Upper lobe of left lung (tissue), 6 donors: ENCODE measurements around the gene ACTR1B. TPM values are rescaled to one million over a fixed set of nuclear protein-coding genes. Genes with fewer than 3 reads are reported as not detected.

Experiments used
- ATAC-seq, 2 donors: fragments of 200-7000 bp; cut with Tn5 transposase; one replicate each; pipeline ENCODE4 v1.9.1; 2022; ENCODE audit warnings: mild to moderate bottlenecking in 2 of 2, moderate library complexity in 2 of 2; ENCODE audit not compliant: low FRiP score in 2 of 2
- DNase-seq, 2 donors: peaks; one replicate each; pipeline ENCODE4 v3.0.0-alpha.2; 2019 to 2020
- H3K27ac ChIP-seq, 4 donors: fragments of 200-600 bp; sonication (generic); one replicate each; pipeline ENCODE4 v1.5.1; 2016 to 2019
- H3K27me3 ChIP-seq, 4 donors: fragments of 200-600 bp; sonication (generic); one replicate each; pipeline ENCODE4 v1.5.1; 2017 to 2019
- H3K36me3 ChIP-seq, 4 donors: fragments of 200-600 bp; sonication (generic); one replicate each; pipeline ENCODE4 v1.5.1; 2016 to 2019
- H3K4me1 ChIP-seq, 4 donors: fragments of 200-600 bp; sonication (generic); one replicate each; pipeline ENCODE4 v1.5.1; 2018 to 2019
- H3K4me3 ChIP-seq, 4 donors: fragments of 200-600 bp; sonication (generic); one replicate each; pipeline ENCODE4 v1.5.1; 2017 to 2019; ENCODE audit warnings: mild to moderate bottlenecking in 2 of 4, moderate library complexity in 1 of 4
- H3K9me3 ChIP-seq, 4 donors: fragments of 200-600 bp; sonication (generic); one replicate each; pipeline ENCODE4 v1.5.1; 2018 to 2019
- EP300 ChIP-seq, 4 donors: sonication (generic); formaldehyde crosslinking; IDR thresholded peaks; one replicate each; pipeline ENCODE4 v1.5.1; 2017; ENCODE audit warnings: antibody characterized with exemption in 4 of 4, control low read depth in 2 of 4
- POLR2A ChIP-seq, 4 donors: fragments of 450-650 bp; IDR thresholded peaks; one replicate each; pipeline ENCODE4 v1.5.1; 2016 to 2017; ENCODE audit warnings: antibody characterized with exemption in 4 of 4, mild to moderate bottlenecking in 2 of 4
- POLR2AphosphoS5 ChIP-seq, 2 donors: sonication (generic); formaldehyde crosslinking; IDR thresholded peaks; one replicate each; pipeline ENCODE4 v1.5.1; 2017; ENCODE audit warnings: antibody characterized with exemption in 2 of 2
- WGBS, 2 donors: methylation state at CpG; one replicate each; pipeline ENCODE4 v1.1.5; 2017 to 2018; 5-methylcytosine and 5-hydroxymethylcytosine counted together
- total RNA-seq, 6 donors: library from RNA; depleted of rRNA in 4 of 6; stranded (reverse); fragments of >200 nt in 4 of 6; gene quantifications; one replicate each; pipeline versions ENCODE4 v1.1.0 to v1.2.1, GENCODE V29; 2016 to 2021
- TF ChIP-seq, protein P1 (sequence below), 6 experiments: fragments of 450-650 bp in 4 of 6; fragments of 200-600 bp in 2 of 6; sonication (generic) in 2 of 6; IDR thresholded peaks; one replicate each; pipeline ENCODE4 v1.5.1; 2016 to 2019; ENCODE audit warnings: antibody characterized with exemption in 6 of 6
- donor health status: DM: no; HTN: no; CAD: no; lungs with moderate emphysema.
- donor health status: DM: no; HTN: yes; CAD: no; lungs with severe emphysema.

Gene ACTR1B
- total RNA-seq, 6 donors from 2014 or later, result 63.9 to 83.0 (median 69.9) TPM

DNA sequence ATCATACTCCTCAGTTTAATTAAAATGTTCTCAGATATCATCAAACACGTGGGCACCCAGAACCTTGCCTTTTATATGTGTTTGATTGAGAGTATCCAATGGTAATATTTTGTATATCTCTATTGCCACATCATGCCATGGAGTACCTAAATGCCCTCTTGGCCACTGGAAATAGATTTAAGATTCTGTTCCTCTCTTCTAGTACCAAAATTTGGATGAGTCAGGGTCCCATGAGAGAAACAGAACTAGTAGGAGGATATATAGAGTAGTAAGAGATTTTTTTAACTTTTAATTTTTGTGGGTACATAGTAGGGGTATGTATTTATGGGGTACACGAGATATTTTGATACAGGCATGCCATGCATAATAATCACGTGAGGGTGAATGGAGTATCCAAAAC lies 39.9 kb upstream of the ACTR1B start:
- no peaks in the 10 kb centered on the region for H3K27me3 ChIP-seq
- ATAC-seq, result no peak
- no peaks in the 10 kb centered on the region for H3K4me1 ChIP-seq
- no peaks in the 10 kb centered on the region for H3K9me3 ChIP-seq
- no peak for DNase-seq
- no peak overlapping the region for H3K4me3 ChIP-seq
- no peak overlapping the region for H3K27ac ChIP-seq
- H3K36me3 ChIP-seq, result no peaks in the 10 kb centered on the region
- 75 to 91% methylated on average over 3 of the region's 3 CpGs for WGBS, 2 donors
- TF ChIP-seq POLR2AphosphoS5 (IDR thresholded peaks at IDR 0.05) (no peak), POLR2A (IDR thresholded peaks at IDR 0.05) (no peak), EP300 (IDR thresholded peaks at IDR 0.05) (no peak)
- TF ChIP-seq, protein P1, sequence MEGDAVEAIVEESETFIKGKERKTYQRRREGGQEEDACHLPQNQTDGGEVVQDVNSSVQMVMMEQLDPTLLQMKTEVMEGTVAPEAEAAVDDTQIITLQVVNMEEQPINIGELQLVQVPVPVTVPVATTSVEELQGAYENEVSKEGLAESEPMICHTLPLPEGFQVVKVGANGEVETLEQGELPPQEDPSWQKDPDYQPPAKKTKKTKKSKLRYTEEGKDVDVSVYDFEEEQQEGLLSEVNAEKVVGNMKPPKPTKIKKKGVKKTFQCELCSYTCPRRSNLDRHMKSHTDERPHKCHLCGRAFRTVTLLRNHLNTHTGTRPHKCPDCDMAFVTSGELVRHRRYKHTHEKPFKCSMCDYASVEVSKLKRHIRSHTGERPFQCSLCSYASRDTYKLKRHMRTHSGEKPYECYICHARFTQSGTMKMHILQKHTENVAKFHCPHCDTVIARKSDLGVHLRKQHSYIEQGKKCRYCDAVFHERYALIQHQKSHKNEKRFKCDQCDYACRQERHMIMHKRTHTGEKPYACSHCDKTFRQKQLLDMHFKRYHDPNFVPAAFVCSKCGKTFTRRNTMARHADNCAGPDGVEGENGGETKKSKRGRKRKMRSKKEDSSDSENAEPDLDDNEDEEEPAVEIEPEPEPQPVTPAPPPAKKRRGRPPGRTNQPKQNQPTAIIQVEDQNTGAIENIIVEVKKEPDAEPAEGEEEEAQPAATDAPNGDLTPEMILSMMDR (IDR thresholded peaks at IDR 0.05), result no peak

DNA sequence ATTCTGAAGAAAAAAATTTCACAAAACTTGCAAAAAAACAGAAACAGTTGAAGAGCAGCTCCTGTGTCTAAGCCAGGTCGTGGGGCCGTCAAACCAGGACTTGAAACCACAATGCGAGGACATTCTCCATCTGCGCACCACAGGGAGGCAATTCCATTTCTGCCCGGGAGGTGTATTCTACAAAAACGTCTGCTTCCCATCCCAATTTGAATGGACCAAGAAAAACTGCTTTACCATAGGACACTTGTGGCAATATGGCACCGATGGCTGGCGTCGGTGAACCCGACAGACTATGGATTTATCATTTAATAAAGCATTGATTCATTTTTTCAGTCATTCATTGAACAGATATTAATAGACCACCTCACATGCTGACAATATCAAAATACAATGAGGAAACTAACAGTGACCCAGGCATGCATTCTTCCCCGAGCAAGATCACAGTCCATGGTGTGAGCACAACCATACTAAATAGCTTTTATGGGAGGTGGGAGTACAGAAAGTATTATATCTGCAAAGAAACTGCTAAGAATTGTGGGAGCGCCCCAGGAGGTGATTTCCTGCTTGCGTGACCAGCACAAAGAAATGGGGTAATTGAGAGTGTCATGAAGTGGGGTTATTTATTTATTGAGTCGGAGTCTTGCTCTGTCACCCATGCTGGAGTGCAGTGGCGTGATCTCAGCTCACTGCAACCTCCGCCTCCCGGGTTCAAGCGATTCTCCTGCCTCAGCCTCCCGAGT lies 39.1 kb upstream of the ACTR1B start:
- ATAC-seq, result no peak
- no peak for DNase-seq

DNA sequence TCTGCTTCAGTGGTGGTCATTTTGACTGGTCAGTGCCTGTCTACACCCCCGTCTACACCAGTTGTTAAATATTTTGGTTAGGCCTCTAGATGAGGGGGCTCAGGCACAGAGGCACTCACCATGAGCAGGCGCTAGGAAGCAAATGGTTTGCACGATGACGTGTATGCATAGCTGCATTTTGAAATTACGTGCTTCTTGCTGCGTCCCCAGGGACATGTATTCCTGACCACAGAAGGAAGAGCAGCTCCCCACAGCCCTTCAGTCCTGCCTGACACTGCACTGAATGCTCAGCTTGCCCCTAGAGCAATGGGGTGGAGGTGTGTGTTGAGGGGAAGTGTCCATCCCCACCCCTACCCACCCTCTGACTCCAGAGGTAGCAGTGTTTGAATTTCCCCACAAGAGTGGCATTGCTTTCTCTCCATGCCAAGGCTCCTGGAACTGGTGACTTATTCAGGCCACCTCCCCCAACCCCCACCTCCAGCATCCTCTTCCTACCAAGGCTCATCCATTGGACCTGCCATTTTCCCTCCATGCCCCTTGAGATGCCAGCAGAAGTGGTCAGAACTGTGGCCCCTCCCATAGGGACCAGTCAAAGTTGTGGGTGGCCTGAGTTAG lies 38.1 kb upstream of the ACTR1B start:
- WGBS, 2 donors, result 86 to 93% methylated on average over 5 to 6 of the region's 6 CpGs
- TF ChIP-seq EP300 (IDR thresholded peaks at IDR 0.05), result no peak
- no peak for TF ChIP-seq POLR2A (IDR thresholded peaks at IDR 0.05)
- TF ChIP-seq, protein P1 (IDR thresholded peaks at IDR 0.05), result no peak
- TF ChIP-seq POLR2AphosphoS5 (IDR thresholded peaks at IDR 0.05), result no peak
- DNase-seq, result no peak

More for the DNA sequence above, 39.1 kb upstream of the ACTR1B start:
- TF ChIP-seq POLR2AphosphoS5 (IDR thresholded peaks at IDR 0.05) (no peak), POLR2A (IDR thresholded peaks at IDR 0.05) (no peak), EP300 (IDR thresholded peaks at IDR 0.05) (no peak)
- TF ChIP-seq, protein P1 (IDR thresholded peaks at IDR 0.05), result no peak
- H3K27ac ChIP-seq, result no peak overlapping the region
- no peaks in the 10 kb centered on the region for H3K4me1 ChIP-seq
- no peaks in the 10 kb centered on the region for H3K27me3 ChIP-seq
- H3K36me3 ChIP-seq, result no peaks in the 10 kb centered on the region
- WGBS, 2 donors, result 89 to 91% methylated on average over 19 of the region's 19 CpGs
- H3K9me3 ChIP-seq, result no peaks in the 10 kb centered on the region
- no peak overlapping the region for H3K4me3 ChIP-seq

DNA sequence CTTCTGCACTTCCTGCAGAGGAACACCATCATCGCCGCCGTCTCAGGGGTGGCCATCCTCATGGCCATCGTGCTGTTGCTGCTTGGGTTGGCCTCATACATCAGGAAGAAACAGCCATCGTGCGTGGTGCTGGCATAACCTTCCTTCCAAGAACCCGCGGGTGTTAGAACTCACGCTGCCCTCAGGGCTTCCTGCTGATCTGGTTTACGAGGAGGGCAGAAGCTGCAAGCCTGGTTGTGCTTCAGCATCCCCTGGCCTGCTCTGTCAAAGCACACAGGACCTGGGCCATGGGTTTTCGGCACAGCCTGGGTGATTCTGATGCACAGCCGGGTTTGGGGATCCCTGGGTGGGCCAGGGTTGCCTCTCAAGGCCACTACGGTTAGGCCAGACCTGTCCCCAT lies 37.3 kb upstream of the ACTR1B start:
- ATAC-seq, result no peak
- DNase-seq, result no peak

More for the DNA sequence above, 38.1 kb upstream of the ACTR1B start:
- no peaks in the 10 kb centered on the region for H3K36me3 ChIP-seq
- no peak overlapping the region for H3K27ac ChIP-seq
- H3K9me3 ChIP-seq, result no peaks in the 10 kb centered on the region
- H3K4me1 ChIP-seq, result peaks cover 0 to 2% (median 0%) of the 10 kb centered on the region in 4 donors
- no peak overlapping the region for H3K4me3 ChIP-seq
- no peaks in the 10 kb centered on the region for H3K27me3 ChIP-seq
- no peak for ATAC-seq

More for the DNA sequence above, 37.3 kb upstream of the ACTR1B start:
- Histone ChIP-seq H3K9me3 (no peaks in the 10 kb centered on the region), H3K4me3 (no peak overlapping the region), H3K4me1 (peaks cover 0 to 4% (median 0%) of the 10 kb centered on the region in 4 donors), H3K27me3 (no peaks in the 10 kb centered on the region), H3K27ac (no peak overlapping the region), H3K36me3 (no peaks in the 10 kb centered on the region)
- WGBS, 2 donors, result 83 to 86% methylated on average over 4 to 13 of the region's 13 CpGs
- TF ChIP-seq POLR2AphosphoS5 (IDR thresholded peaks at IDR 0.05), result no peak
- no peak for TF ChIP-seq EP300 (IDR thresholded peaks at IDR 0.05)
- TF ChIP-seq, protein P1 (IDR thresholded peaks at IDR 0.05), result no peak
- TF ChIP-seq POLR2A (IDR thresholded peaks at IDR 0.05), result no peak
